Urinary bladder (tissue), 4 donors: ENCODE measurements around the gene IDH3B. TPM values are rescaled to one million over a fixed set of nuclear protein-coding genes. Genes with fewer than 3 reads are reported as not detected.

Experiments
- DNase-seq: peaks from one replicate; pipeline ENCODE4 v3.0.0-alpha.2; 2015; ENCODE audit errors: extremely low spot score
- H3K27ac ChIP-seq: one replicate; pipeline ENCODE4 v1.5.1; 2013; ENCODE audit warnings: low read depth, mild to moderate bottlenecking, moderate library complexity
- H3K36me3 ChIP-seq: one replicate; pipeline ENCODE4 v1.6.1; 2013; ENCODE audit warnings: mild to moderate bottlenecking, moderate library complexity; ENCODE audit not compliant: insufficient read depth
- H3K4me1 ChIP-seq: one replicate; pipeline ENCODE4 v1.6.1; 2013; ENCODE audit warnings: mild to moderate bottlenecking, moderate library complexity; ENCODE audit not compliant: insufficient read depth
- H3K4me3 ChIP-seq: one replicate; pipeline ENCODE4 v1.5.1; 2013; ENCODE audit warnings: low read depth, low read length
- WGBS: extraction: QIAGEN DNeasy Blood & Tissue Kit; methylation state at CpG from one replicate; pipeline ENCODE4 v1.1.7; 2013; 5-methylcytosine and 5-hydroxymethylcytosine counted together
- polyA plus RNA-seq: library from polyadenylated mRNA; stranded (reverse); fragments of 200-250 nt; gene quantifications from one replicate; pipeline ENCODE4 v1.2.3, GENCODE V29; 2013
- small RNA-seq: library from RNA; depleted of rRNA; stranded (forward); fragments of <200 nt; gene quantifications from one replicate; pipeline ENCODE3, GENCODE V24; 2014
- total RNA-seq: library from RNA; depleted of rRNA; stranded (reverse); fragments of >200 nt; gene quantifications from one replicate; pipeline ENCODE4 v1.2.3, GENCODE V29; 2014
- donor health status: healthy with polysubstance abuse.
- donor health status: healthy.

IDH3B gene
- total and polyA plus RNA-seq, 2 donors: 44.5 to 102 TPM

GRCh38 chr20:2610941-2611720 is 52.9 kb downstream of the IDH3B start:
- DNase-seq: no peak

GRCh38 chr20:2610326-2610725 is 53.7 kb downstream of the IDH3B start:
- no peaks in the 10 kb centered on the region for H3K36me3 ChIP-seq
- H3K4me1 ChIP-seq: no peaks in the 10 kb centered on the region
- no peak for DNase-seq
- no peak overlapping the region for H3K27ac ChIP-seq
- 87% methylated on average over 6 of the region's 6 CpGs for WGBS
- no peak overlapping the region for H3K4me3 ChIP-seq

More at GRCh38 chr20:2610941-2611720, 52.9 kb downstream of the IDH3B start:
- no peak overlapping the region for H3K4me3 ChIP-seq
- no peak overlapping the region for H3K27ac ChIP-seq
- no peaks in the 10 kb centered on the region for H3K36me3 ChIP-seq
- no peaks in the 10 kb centered on the region for H3K4me1 ChIP-seq
- 71% methylated on average over 6 of the region's 6 CpGs for WGBS

Small RNA genes within 50 kb of the gene (small RNA-seq; reads per million reads assigned to genes)
- gene SNORA51 (not detected), gene SNORD110 (not detected), gene SNORD56 (not detected), gene SNORD57 (not detected), gene SNORD86 (not detected)

Other genes with a start within 250 kb of the IDH3B start
- 52.0 TPM for gene SNRPB, start 193.4 kb downstream of the IDH3B start, total RNA-seq
- 175 TPM for gene SNRPB, start 193.4 kb downstream of the IDH3B start, polyA plus RNA-seq
- gene ZNF343, start 155.3 kb downstream of the IDH3B start, total RNA-seq: 15.4 TPM
- gene ZNF343, start 155.3 kb downstream of the IDH3B start, polyA plus RNA-seq: 9.3 TPM
- gene TMC2, start 127.6 kb downstream of the IDH3B start, total RNA-seq: 0.16 TPM
- gene TMC2, start 127.6 kb downstream of the IDH3B start, polyA plus RNA-seq: 0.34 TPM
- 75.1 TPM for gene NOP56, start 11.6 kb downstream of the IDH3B start, total RNA-seq
- 79.9 TPM for gene NOP56, start 11.6 kb downstream of the IDH3B start, polyA plus RNA-seq
- gene EBF4, start 28.6 kb upstream of the IDH3B start, total RNA-seq: 9.3 TPM
- gene EBF4, start 28.6 kb upstream of the IDH3B start, polyA plus RNA-seq: 28.9 TPM
- 46.9 TPM for gene CPXM1, start 136.4 kb upstream of the IDH3B start, total RNA-seq
- gene CPXM1, start 136.4 kb upstream of the IDH3B start, polyA plus RNA-seq: 19.4 TPM
- not detected for gene C20orf141, start 150.8 kb upstream of the IDH3B start, total RNA-seq
- gene C20orf141, start 150.8 kb upstream of the IDH3B start, polyA plus RNA-seq: not detected
- gene TMEM239, start 152.1 kb upstream of the IDH3B start, total RNA-seq: not detected
- not detected for gene TMEM239, start 152.1 kb upstream of the IDH3B start, polyA plus RNA-seq
- gene PCED1A, start 176.4 kb upstream of the IDH3B start, total RNA-seq: 16.6 TPM
- 29.8 TPM for gene PCED1A, start 176.4 kb upstream of the IDH3B start, polyA plus RNA-seq
- gene VPS16, start 176.5 kb upstream of the IDH3B start, total RNA-seq: 22.2 TPM
- gene VPS16, start 176.5 kb upstream of the IDH3B start, polyA plus RNA-seq: 33.2 TPM
- gene PTPRA, start 209.3 kb upstream of the IDH3B start, total RNA-seq: 139 TPM
- gene PTPRA, start 209.3 kb upstream of the IDH3B start, polyA plus RNA-seq: 52.6 TPM